Measurements from ENCODE around the gene SESN3. TPM values are rescaled to one million over a fixed set of nuclear protein-coding genes. Genes with fewer than 3 reads are reported as not detected.
A peak's percentile ranks its signal among the peaks of the same experiment; 100 is the strongest.
"Not testable (repeated sequence)": the region's sequence is repeated elsewhere in the genome, so short reads cannot be mapped to it uniquely, and the experiment has no call there.

Gene SESN3
- 118 to 130 TPM (median 123 TPM) in 3 replicates for total RNA-seq

GRCh38 chr11:95231127-95231880, at the start of gene SESN3:
Gene SESN3 (minus strand): TSS chr11:95231202. CDS start chr11:95230860, 342 bp downstream.
- DNase-seq (ENCODE audit: low spot score in 2 of 2, unreplicated experiment in 2 of 2): peak; percentile 98 to 99
- Mint-ChIP-seq H3K4me3 (no peak within 1 kb of the TSS), H3K9me3 (peaks cover 2% of the 10 kb centered on the region), H3K4me1 (peaks cover 17% of the 10 kb centered on the region), H3K27me3 (ENCODE audit: low read depth) (no peaks in the 10 kb centered on the region), H3K36me3 (no peaks in the 10 kb centered on the region), H3K27ac (peak within 1 kb of the TSS; percentile 95)
- no peak for TF ChIP-seq CTCF (IDR thresholded peaks at IDR 0.05; ENCODE audit: unreplicated experiment)

- Mint-ChIP-seq H3K4me3 (no peak overlapping the region), H3K27ac (peak overlapping the region; percentile 89), H3K4me1 (peaks cover 44% of the 10 kb centered on the region), H3K27me3 (ENCODE audit: low read depth) (no peaks in the 10 kb centered on the region), H3K36me3 (peaks cover 2% of the 10 kb centered on the region), H3K9me3 (peaks cover 12% of the 10 kb centered on the region)
- TF ChIP-seq CTCF (IDR thresholded peaks at IDR 0.05; ENCODE audit: unreplicated experiment): no peak
- DNase-seq (ENCODE audit: low spot score in 2 of 2, unreplicated experiment in 2 of 2): no peak
These were observed 49.2 kb upstream of the SESN3 start for GRCh38 chr11:95279921-95280868.

DNA sequence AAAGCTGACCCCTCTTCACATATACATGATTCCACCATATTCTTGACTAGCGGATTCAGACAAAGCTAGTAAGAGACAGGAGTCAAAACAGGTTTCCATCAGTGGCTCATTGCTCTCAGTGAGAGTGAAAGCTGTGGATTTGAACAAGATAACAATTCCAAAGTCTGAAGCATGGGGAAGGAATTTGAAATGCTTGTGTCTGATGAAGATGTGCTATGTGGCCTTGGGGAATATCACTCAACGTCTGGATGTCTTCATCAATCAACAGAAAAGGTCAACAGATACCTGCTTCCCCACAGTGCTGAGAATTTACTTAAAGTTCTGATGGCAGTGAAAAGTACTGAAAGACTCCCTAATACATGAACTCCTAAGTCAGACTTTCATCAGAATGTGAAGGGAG, 46.9 kb upstream of the SESN3 start:
- no peak for TF ChIP-seq CTCF (IDR thresholded peaks at IDR 0.05; ENCODE audit: unreplicated experiment)
- no peak for DNase-seq (ENCODE audit: low spot score in 2 of 2, unreplicated experiment in 2 of 2)
- peaks cover 2% of the 10 kb centered on the region for H3K36me3 Mint-ChIP-seq
- H3K9me3 Mint-ChIP-seq: peaks cover 14% of the 10 kb centered on the region
- no peak overlapping the region for H3K4me3 Mint-ChIP-seq
- H3K27me3 Mint-ChIP-seq (ENCODE audit: low read depth): no peaks in the 10 kb centered on the region
- peaks cover 39% of the 10 kb centered on the region for H3K4me1 Mint-ChIP-seq
- H3K27ac Mint-ChIP-seq: peak overlapping the region; percentile 37

- DNase-seq (ENCODE audit: low spot score in 2 of 2, unreplicated experiment in 2 of 2): no peak
- H3K4me1 Mint-ChIP-seq: peaks cover 26% of the 10 kb centered on the region
- no peak for TF ChIP-seq CTCF (IDR thresholded peaks at IDR 0.05; ENCODE audit: unreplicated experiment)
- H3K36me3 Mint-ChIP-seq: peaks cover 2% of the 10 kb centered on the region
- no peak overlapping the region for H3K4me3 Mint-ChIP-seq
- H3K27ac Mint-ChIP-seq: no peak overlapping the region
- no peaks in the 10 kb centered on the region for H3K27me3 Mint-ChIP-seq (ENCODE audit: low read depth)
- H3K9me3 Mint-ChIP-seq: peaks cover 14% of the 10 kb centered on the region
These were observed 45.1 kb upstream of the SESN3 start for GRCh38 chr11:95276139-95276538.

DNA sequence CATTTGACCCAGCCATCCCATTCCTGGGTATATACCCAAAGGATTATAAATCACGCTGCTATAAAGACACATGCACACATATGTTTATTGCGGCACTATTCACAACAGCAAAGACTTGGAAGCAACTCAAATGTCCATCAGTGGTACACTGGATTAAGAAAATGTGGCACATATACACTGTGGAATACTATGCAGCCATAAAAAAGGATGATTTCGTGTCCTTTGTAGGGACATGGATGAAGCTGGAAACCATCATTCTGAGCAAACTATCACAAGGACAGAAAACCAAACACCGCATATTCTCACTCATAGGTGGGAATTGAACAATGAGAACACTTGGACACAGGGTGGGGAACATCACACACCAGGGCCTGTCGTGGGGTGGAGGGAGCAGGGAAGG, 42.6 kb upstream of the SESN3 start:
- H3K4me3 Mint-ChIP-seq; H3K36me3 Mint-ChIP-seq; H3K4me1 Mint-ChIP-seq; DNase-seq (ENCODE audit: low spot score in 2 of 2, unreplicated experiment in 2 of 2); H3K27ac Mint-ChIP-seq; H3K27me3 Mint-ChIP-seq (ENCODE audit: low read depth): not testable (repeated sequence)
- peaks cover 16% of the 10 kb centered on the region for H3K9me3 Mint-ChIP-seq
